GM21360 (cell line): Measurements from ENCODE around the gene CCT5.
A peak's percentile ranks its signal among the peaks of the same experiment; 100 is the strongest.
"Not testable (repeated sequence)": the region's sequence is repeated elsewhere in the genome, so short reads cannot be mapped to it uniquely, and the experiment has no call there.

ENCODE experiments used
- ATAC-seq: cut with Tn5 transposase; IDR thresholded peaks from one replicate; pipeline ENCODE4 v1.9.1; 2021; ENCODE audit warnings: mild to moderate bottlenecking, moderate library complexity; ENCODE audit not compliant: unreplicated experiment

CCT5 gene

GRCh38 chr5:10275460-10275859 is 25.4 kb downstream of the CCT5 start:
- no peak for ATAC-seq

- ATAC-seq = no peak
Observed at GRCh38 chr5:10275991-10276390, 25.9 kb downstream of the CCT5 start.

DNA sequence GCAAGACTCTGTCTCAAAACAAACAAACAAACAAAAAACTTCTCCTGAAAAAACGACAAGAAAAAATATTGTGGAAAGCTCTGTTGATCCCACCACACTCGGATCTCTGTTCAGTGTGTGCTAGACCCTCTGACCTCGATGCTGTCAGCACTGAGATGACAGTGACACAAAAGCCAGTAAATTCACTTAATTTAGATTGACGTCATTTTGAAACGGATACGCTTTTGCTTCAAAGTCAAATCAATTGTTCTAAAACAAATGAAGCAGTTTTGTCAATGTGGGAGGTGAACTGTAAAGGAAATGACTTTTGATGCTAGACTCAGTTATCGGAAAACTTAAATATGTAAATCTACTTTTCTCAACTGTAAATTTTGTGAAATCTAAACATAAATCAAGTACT is 26.6 kb downstream of the CCT5 start:
- no peak for ATAC-seq

DNA sequence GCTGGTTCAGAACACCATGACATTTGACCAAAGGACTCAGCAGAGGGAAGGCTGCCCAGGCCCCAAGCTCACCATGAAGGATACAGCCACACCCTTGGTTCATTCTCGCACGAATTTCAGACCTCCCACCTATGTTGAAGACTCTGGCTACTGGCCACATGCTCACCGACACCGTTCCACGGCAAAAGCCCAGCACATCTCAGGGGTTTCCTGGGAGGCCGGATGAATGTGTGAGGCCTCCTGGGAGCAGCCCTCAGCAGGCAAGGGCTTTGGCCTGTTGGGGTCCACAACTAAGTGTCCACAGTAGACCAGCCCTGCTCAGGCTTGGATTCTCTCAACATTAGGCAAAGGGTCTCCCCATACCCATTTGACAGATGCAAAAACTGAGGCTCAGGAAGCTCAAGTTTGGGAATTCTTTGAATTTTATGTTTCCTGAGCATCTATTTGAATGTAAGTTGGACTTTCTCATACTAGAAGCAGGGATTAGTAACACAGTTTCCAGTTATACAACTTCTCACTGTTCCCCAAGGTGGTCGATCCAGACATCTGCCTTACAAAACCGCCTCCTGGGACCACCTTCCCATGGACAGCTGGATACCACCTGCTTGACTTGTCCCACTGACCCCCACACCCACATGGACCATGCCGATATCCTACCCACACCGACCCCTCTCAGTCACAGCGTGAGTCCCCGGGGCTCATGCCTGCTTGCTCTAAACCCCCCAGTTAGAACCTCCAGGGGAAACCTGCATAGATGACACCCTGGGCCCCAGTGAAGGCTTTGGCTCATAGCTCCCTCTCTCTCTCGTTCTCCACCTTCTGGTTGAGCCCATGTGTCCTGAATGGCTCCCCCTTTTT is 27.9 kb downstream of the CCT5 start:
- no peak for ATAC-seq

DNA sequence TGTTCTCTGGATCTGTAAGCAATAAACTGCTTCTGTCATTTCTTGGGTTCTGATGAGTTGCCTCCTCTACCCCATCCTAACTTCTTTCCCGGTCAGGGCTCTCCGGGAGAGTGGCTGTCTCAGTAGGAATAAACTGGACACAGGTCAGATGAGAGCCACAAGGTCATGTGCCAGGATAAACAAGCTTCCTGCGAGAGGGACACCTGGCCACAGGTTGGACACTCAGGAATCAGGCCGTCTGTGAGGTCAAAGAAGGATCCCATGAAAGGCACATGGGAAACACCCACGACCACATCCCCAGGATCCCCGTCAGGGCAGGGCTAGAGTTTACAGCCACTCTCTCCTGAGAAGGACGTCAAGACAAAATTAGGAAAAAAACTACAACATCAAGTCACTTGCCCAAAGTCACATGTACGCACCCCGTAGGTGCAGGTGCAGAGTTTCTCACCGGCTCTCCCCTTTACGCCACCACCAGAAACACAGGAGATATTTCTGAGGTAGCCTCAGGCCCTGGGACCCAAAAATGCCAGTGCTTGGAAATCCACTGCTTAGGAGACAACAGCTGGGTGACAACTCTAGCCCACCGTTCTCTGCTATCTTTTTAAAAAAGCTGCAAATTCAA is 28.7 kb downstream of the CCT5 start:
- no peak for ATAC-seq

DNA sequence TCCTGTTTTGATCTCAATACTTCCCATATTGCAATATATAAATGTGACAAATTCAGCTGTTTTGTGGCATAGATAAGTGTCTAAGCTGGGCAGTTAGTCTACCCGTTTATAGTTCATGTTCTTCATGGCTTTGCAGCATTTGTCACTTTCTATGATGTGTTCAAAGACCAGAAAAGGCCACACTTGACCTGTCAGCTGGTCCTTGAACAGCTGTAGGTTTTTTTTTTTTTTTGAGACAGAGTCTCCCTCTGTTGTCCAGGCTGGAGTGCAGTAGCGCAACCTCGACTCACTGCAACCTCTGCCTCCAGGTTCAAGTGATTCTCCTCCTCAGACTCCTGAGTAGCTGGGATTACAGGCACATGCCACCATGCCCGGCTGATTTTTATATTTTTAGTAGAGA is 29.2 kb downstream of the CCT5 start:
- no peak for ATAC-seq

GRCh38 chr5:10279925-10280720 is 30.0 kb downstream of the CCT5 start:
- ATAC-seq = no peak

- peak; percentile 89 for ATAC-seq
Observed at GRCh38 chr5:10283927-10284635, 34.0 kb downstream of the CCT5 start.

- not testable (repeated sequence) for ATAC-seq
Observed at GRCh38 chr5:10285362-10285761, 35.3 kb downstream of the CCT5 start.

- ATAC-seq = no peak
Observed at GRCh38 chr5:10286162-10286861, 36.2 kb downstream of the CCT5 start.

- ATAC-seq = no peak
Observed at GRCh38 chr5:10286862-10287227, 36.8 kb downstream of the CCT5 start.

GRCh38 chr5:10288592-10289219 is 38.6 kb downstream of the CCT5 start:
- no peak for ATAC-seq

GRCh38 chr5:10289353-10289752 is 39.3 kb downstream of the CCT5 start:
- no peak for ATAC-seq

GRCh38 chr5:10289991-10290390 is 39.9 kb downstream of the CCT5 start:
- ATAC-seq = no peak

DNA sequence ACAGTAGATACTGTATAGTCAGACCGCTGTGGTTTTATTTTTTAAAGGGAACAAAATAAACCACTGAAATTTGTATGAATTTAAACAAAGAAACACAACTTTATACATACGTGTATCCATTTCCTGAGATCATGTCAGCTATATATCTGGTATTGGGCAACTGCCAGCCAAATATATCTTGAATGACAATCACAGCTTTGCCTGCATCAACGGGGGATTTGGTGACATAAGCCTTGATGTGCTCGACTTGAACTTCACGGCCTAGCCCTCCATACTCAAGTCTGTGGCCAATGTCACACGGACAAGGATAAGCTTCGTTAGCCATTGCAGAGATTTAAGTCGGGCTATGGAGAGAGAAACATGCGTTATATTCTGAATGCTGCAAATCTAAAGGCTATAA is 40.4 kb downstream of the CCT5 start:
- no peak for ATAC-seq

- ATAC-seq = no peak
Observed at GRCh38 chr5:10291692-10292339, 41.7 kb downstream of the CCT5 start.

DNA sequence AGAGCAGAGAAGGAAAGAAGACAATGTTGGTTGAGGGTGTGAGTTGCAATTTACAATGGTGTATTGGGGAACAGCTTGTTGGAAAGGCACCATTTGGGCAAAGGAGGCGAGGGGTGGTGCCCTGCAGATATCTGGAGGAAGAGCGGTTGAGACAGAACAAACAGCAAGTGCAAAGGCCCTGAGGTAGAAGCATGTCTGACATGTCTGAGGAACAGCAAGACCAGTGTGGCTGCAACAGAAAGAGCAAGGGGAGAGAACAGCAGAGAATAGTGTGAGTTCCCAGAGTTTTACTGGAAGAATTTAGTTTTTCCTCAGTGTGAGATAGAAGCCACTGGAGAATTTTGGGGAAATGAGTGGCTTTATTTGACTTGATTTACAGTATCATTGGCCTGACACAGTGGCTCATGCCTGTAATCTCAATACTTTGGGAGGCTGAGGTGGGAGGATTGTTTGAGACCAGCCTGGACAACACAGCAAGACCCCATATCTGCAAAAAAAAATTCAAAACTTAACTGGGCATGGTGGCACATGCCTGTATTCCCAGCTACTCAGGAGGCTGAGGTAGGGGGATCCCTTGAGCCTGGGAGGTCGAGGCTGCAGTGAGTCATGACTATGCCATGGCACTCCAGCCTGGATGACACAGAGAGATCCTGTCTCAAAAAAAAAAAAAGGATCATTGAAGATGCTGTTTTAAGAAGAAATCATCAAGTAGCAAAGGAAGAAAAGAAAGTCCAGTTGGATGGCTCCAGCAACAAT is 44.0 kb downstream of the CCT5 start:
- ATAC-seq = no peak

- no peak for ATAC-seq
Observed at GRCh38 chr5:10295619-10296326, 45.7 kb downstream of the CCT5 start.
